ENCODE measurements around the gene PPM1L.

- TF ChIP-seq CTCF (conservative IDR thresholded peaks at IDR 0.05; ENCODE audit: low read depth, low read length), result no peak
- no peak for TF ChIP-seq EZH2 (IDR thresholded peaks at IDR 0.05; ENCODE audit: borderline replicate concordance, low read depth, low read length, poor library complexity, severe bottlenecking)
Measured at GRCh38 chr3:160982491-160982890, 226.5 kb downstream of the PPM1L start.
